Ascending aorta (tissue), 2 donors: ENCODE measurements around the gene MRPL2. TPM values are rescaled to one million over a fixed set of nuclear protein-coding genes. Genes with fewer than 3 reads are reported as not detected.
"Not testable (repeated sequence)": the region's sequence is repeated elsewhere in the genome, so short reads cannot be mapped to it uniquely, and the experiment has no call there.

Experiments used
- DNase-seq, 2 donors: peaks; one replicate each; pipeline ENCODE4 v3.0.0-alpha.2; 2019; ENCODE audit warnings: low spot score in 2 of 2
- H3K27ac ChIP-seq, 2 donors: fragments of 200-600 bp; sonication (generic); one replicate each; pipeline ENCODE4 v1.5.1; 2016 to 2017; ENCODE audit warnings: mild to moderate bottlenecking in 1 of 2
- H3K27me3 ChIP-seq: fragments of 200-600 bp; sonication (generic); one replicate; pipeline ENCODE4 v1.5.1; 2017
- H3K36me3 ChIP-seq, 2 donors: fragments of 200-600 bp; sonication (generic); one replicate each; pipeline ENCODE4 v1.5.1; 2016
- H3K4me1 ChIP-seq, 2 donors: fragments of 200-600 bp; sonication (generic); one replicate each; pipeline ENCODE4 v1.5.1; 2016 to 2017; ENCODE audit warnings: mild to moderate bottlenecking in 1 of 2
- H3K4me3 ChIP-seq, 2 donors: fragments of 200-600 bp; sonication (generic); one replicate each; pipeline ENCODE4 v1.5.1; 2016 to 2017; ENCODE audit warnings: mild to moderate bottlenecking in 1 of 2
- H3K9me3 ChIP-seq, 2 donors: fragments of 200-600 bp; sonication (generic); one replicate each; pipeline ENCODE4 v1.5.1; 2016
- intact Hi-C: fragments of 100-400 bp; cut with DNase I; formaldehyde crosslinking; loops from one replicate; pipeline ENCODE4 v1.15.1; 2023
- total RNA-seq: library from RNA; depleted of rRNA; stranded (reverse); fragments of >200 nt; gene quantifications from one replicate; pipeline ENCODE4 v1.1.0, GENCODE V29; 2016
- TF ChIP-seq, protein P1 (sequence below), 3 experiments: fragments of 200-600 bp in 2 of 3; fragments of 450-650 bp in 1 of 3; sonication (generic) in 2 of 3; IDR thresholded peaks; one replicate each; pipeline ENCODE4 v1.5.1; 2016 to 2019; ENCODE audit warnings: antibody characterized with exemption in 3 of 3, mild to moderate bottlenecking in 1 of 3, moderate library complexity in 1 of 3

MRPL2 gene
- total RNA-seq, 1 donor from 2014 or later = 42.3 TPM

DNA sequence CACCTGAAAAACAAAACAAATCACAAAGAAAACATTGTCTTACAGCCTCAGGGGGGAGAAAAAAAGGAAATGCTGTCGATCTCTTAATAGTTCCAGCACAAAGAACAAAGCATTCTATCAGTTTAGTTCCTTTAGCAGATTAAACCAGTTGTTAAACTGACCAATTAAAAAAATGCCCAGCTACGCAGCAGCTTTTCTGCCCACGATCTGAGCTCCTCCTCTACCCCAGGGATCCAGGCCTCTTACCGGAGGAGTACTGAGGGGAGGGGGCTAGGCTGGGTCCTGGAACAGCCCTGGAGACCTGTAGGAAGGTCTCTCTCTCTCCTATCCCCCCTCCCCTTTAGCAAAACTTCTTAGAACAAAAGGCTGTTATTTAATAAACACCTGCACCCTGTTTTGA is 30.2 kb upstream of the MRPL2 start:
- Histone ChIP-seq H3K4me1 (no peaks in the 10 kb centered on the region), H3K27ac (no peak overlapping the region), H3K9me3 (no peaks in the 10 kb centered on the region), H3K27me3 (no peaks in the 10 kb centered on the region), H3K36me3 (no peaks in the 10 kb centered on the region), H3K4me3 (no peak overlapping the region)
- TF ChIP-seq, protein P1, sequence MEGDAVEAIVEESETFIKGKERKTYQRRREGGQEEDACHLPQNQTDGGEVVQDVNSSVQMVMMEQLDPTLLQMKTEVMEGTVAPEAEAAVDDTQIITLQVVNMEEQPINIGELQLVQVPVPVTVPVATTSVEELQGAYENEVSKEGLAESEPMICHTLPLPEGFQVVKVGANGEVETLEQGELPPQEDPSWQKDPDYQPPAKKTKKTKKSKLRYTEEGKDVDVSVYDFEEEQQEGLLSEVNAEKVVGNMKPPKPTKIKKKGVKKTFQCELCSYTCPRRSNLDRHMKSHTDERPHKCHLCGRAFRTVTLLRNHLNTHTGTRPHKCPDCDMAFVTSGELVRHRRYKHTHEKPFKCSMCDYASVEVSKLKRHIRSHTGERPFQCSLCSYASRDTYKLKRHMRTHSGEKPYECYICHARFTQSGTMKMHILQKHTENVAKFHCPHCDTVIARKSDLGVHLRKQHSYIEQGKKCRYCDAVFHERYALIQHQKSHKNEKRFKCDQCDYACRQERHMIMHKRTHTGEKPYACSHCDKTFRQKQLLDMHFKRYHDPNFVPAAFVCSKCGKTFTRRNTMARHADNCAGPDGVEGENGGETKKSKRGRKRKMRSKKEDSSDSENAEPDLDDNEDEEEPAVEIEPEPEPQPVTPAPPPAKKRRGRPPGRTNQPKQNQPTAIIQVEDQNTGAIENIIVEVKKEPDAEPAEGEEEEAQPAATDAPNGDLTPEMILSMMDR (IDR thresholded peaks at IDR 0.05) = no peak
- DNase-seq = no peak
- intact Hi-C loops = no loop called here

DNA sequence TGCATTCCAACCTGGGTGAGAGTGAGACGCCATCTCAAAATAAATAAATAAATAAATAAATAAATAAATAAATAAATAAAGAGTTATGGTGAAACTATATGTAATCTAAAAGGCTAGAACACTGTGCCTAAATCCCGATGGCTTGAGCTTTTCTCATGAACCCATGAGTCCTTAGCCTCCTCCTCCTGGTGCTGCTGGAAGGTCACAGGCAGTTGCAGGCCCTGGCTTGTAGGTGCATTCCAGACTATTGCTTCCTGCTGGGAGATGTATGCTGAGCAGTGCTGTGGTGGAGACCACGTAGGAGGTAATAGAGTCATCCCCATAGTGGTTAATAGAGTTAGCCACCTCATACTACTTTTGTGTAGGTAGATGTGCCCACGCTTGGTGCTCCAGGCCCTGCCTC is 29.4 kb upstream of the MRPL2 start:
- no peak overlapping the region for H3K27ac ChIP-seq
- no peaks in the 10 kb centered on the region for H3K9me3 ChIP-seq
- DNase-seq = no peak
- no peaks in the 10 kb centered on the region for H3K36me3 ChIP-seq
- no peaks in the 10 kb centered on the region for H3K27me3 ChIP-seq
- no peaks in the 10 kb centered on the region for H3K4me1 ChIP-seq
- TF ChIP-seq, protein P1 (IDR thresholded peaks at IDR 0.05) = no peak
- H3K4me3 ChIP-seq = no peak overlapping the region
- intact Hi-C loops = no loop called here

DNA sequence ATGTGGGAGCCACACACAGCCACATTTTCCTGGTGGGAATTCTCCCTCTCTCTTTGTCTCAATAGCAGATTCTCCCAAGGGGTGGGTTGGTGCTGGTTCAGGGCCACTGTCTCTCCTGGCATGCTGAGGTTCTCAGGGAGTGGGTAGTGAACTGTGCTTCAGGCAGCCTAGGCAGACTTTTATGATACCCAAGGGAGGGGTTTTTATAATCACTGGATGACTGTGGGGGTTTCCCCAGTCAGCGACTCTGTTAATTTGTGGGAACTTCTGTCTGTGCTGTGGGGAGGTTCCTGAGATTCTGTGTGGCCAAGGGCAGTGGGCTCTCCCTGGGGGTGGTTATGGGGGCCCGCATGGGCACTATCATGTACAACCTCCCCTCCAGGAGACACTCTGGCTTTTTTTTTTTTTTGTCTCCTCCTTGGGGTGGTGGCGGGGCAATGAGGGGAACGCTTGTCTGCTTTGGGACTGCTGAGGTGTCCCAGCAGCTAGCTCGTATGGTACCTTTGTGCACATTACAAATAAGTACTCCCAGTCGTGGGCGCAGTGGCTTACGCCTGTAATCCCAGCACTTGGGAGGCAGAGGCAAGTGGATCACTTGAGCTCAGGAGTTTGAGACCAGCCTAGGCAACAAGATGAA is 26.9 kb upstream of the MRPL2 start:
- H3K4me3 ChIP-seq = no peak overlapping the region
- H3K4me1 ChIP-seq = no peaks in the 10 kb centered on the region
- H3K27ac ChIP-seq = no peak overlapping the region
- no peak for DNase-seq
- H3K9me3 ChIP-seq = no peaks in the 10 kb centered on the region
- TF ChIP-seq, protein P1 (IDR thresholded peaks at IDR 0.05) = no peak
- H3K27me3 ChIP-seq = no peaks in the 10 kb centered on the region
- intact Hi-C loops = no loop called here
- H3K36me3 ChIP-seq = no peaks in the 10 kb centered on the region

DNA sequence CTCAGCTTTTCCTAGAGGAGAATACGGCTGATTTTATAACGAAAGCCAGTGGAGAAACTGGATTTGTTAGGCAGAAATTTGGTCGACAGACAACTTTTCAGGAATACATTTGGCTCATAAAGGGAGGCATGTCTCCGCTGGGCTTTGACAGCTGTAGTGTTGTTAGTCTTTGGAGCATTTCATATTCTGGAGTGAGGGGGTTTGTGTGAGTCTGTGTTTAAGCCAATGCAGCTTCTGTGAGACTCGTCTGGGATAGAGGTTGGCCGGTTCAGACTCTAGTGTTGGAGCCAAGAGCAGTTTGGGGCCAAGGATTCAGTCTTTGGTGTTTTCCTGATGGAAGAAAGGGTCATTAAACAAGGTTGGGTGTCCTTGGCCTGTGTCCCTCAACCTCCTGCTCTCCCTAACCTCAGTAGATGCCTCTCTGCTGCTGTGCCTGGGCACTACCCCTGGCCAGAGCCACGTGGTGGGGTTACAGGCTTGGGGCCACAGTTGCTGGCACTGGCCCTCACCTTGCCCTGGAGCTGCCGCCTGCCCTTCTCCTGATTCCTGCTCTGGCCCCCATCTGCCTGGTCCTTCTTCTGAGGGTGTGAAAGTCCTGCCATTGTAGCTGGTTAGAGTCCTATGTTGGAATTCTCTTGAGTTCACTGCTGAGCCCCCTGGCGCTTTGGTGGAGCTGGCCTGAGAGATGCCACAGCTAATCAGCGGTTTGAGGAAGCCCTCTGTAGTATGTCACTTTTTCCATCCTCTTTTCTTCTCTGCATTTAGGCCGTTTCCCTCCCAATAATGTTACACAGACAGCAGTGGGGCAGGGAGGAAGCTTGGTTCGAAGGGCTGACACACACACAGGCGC is 23.8 kb upstream of the MRPL2 start:
- Histone ChIP-seq H3K9me3 (no peaks in the 10 kb centered on the region), H3K27me3 (no peaks in the 10 kb centered on the region), H3K4me1 (no peaks in the 10 kb centered on the region), H3K36me3 (no peaks in the 10 kb centered on the region), H3K27ac (no peak overlapping the region), H3K4me3 (no peak overlapping the region)
- DNase-seq = no peak
- TF ChIP-seq, protein P1 (IDR thresholded peaks at IDR 0.05) = no peak
- intact Hi-C loops = no loop called here

DNA sequence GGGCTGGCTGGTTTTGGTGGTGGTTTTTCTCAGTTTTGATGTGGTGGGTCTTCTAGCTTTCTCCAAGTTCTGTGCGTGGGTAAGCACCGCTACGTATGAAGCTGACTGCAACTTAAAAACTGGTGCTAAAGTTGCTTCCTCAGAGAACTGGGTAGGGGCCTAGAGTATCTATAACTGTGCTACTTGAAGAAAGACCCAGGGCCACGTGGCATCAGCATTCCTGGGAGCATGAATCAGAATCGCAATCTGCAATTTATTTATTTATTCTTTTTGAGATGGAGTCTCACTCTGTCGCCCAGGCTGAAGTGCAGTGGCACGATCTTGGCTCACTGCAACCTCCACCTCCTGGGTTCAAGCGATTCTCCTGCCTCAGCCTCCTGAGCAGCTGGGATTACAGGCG is 22.7 kb upstream of the MRPL2 start:
- H3K4me1 ChIP-seq, H3K36me3 ChIP-seq, H3K27ac ChIP-seq, intact Hi-C loops, DNase-seq, H3K9me3 ChIP-seq, H3K27me3 ChIP-seq, H3K4me3 ChIP-seq: not testable (repeated sequence)

DNA sequence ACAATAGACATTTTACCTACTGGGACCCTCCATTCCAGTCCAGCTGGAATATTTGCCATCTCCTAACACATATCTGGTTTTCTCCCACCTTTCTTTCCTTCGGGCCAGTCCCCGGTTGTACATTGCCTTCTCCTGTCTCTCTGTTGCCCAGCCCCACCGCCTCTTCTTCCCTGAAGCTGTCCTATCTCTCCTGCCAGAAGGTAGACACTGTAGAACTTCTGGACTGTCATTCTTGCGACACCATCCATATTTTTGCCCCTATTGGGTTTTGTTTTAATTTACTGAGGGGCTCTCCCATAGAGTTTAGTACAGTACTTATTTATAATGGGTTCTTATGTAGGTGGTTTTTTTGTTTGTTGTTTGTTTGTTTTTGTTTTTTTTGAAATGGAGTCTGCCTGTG is 21.8 kb upstream of the MRPL2 start:
- Histone ChIP-seq H3K4me1 (peaks cover 0 to 5% of the 10 kb centered on the region in 2 donors), H3K9me3 (no peaks in the 10 kb centered on the region), H3K4me3 (no peak overlapping the region), H3K27ac (no peak overlapping the region), H3K27me3 (peaks cover 4% of the 10 kb centered on the region), H3K36me3 (no peaks in the 10 kb centered on the region)
- intact Hi-C loops = no loop called here
- DNase-seq = no peak
- TF ChIP-seq, protein P1 (IDR thresholded peaks at IDR 0.05) = no peak
